ENCODE measurements around the gene RIPK4. TPM values are rescaled to one million over a fixed set of nuclear protein-coding genes. Genes with fewer than 3 reads are reported as not detected.

RIPK4 gene
- total RNA-seq, 1 experiment from 2014 or later = 20.1 TPM

DNA sequence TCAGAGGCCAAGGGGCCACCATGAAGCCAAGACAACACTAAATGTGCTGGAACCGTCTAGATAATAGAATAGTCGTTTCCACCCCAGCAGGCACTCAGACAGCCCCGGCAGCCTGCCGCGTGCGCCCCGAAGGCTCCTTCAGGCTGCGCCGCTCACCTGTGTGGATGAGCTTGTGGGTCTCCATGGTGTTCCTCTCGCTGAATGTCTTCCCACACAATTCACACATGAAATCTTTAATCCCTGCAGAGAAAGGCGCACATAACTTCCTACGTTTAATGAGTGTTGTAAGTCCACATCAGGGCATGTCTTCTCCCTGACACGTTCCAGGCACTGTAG is 43.7 kb upstream of the RIPK4 start:
- TF ChIP-seq, protein P1, sequence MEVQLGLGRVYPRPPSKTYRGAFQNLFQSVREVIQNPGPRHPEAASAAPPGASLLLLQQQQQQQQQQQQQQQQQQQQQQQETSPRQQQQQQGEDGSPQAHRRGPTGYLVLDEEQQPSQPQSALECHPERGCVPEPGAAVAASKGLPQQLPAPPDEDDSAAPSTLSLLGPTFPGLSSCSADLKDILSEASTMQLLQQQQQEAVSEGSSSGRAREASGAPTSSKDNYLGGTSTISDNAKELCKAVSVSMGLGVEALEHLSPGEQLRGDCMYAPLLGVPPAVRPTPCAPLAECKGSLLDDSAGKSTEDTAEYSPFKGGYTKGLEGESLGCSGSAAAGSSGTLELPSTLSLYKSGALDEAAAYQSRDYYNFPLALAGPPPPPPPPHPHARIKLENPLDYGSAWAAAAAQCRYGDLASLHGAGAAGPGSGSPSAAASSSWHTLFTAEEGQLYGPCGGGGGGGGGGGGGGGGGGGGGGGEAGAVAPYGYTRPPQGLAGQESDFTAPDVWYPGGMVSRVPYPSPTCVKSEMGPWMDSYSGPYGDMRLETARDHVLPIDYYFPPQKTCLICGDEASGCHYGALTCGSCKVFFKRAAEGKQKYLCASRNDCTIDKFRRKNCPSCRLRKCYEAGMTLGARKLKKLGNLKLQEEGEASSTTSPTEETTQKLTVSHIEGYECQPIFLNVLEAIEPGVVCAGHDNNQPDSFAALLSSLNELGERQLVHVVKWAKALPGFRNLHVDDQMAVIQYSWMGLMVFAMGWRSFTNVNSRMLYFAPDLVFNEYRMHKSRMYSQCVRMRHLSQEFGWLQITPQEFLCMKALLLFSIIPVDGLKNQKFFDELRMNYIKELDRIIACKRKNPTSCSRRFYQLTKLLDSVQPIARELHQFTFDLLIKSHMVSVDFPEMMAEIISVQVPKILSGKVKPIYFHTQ (CRISPR knock-in tag; IDR thresholded peaks at IDR 0.05) = no peak
- TF ChIP-seq ZNF416 (CRISPR knock-in tag; IDR thresholded peaks at IDR 0.05) = no peak
- TF ChIP-seq, protein P2, sequence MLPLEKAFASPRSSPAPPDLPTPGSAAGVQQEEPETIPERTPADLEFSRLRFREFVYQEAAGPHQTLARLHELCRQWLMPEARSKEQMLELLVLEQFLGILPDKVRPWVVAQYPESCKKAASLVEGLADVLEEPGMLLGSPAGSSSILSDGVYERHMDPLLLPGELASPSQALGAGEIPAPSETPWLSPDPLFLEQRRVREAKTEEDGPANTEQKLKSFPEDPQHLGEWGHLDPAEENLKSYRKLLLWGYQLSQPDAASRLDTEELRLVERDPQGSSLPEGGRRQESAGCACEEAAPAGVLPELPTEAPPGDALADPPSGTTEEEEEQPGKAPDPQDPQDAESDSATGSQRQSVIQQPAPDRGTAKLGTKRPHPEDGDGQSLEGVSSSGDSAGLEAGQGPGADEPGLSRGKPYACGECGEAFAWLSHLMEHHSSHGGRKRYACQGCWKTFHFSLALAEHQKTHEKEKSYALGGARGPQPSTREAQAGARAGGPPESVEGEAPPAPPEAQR (CRISPR knock-in tag; IDR thresholded peaks at IDR 0.05) = no peak
- Mint-ChIP-seq H3K4me1 (no peaks in the 10 kb centered on the region), H3K27ac (no peak overlapping the region), H3K27me3 (ENCODE audit: low read depth) (no peaks in the 10 kb centered on the region), H3K9me3 (peaks cover 12% of the 10 kb centered on the region), H3K4me3 (no peak overlapping the region), H3K36me3 (peaks cover 26% of the 10 kb centered on the region)
- ATAC-seq (no peak), DNase-seq (ENCODE audit: low spot score) (no peak)
- CTCF ChIA-PET = interaction anchor here (0.8 to 2.4 kb wide), 3 partner anchors 51 to 500 kb away, joined by 3 to 12 read pairs (median 6); no protein-coding TSS in a partner anchor
- POLR2A ChIA-PET = no interaction called here

DNA sequence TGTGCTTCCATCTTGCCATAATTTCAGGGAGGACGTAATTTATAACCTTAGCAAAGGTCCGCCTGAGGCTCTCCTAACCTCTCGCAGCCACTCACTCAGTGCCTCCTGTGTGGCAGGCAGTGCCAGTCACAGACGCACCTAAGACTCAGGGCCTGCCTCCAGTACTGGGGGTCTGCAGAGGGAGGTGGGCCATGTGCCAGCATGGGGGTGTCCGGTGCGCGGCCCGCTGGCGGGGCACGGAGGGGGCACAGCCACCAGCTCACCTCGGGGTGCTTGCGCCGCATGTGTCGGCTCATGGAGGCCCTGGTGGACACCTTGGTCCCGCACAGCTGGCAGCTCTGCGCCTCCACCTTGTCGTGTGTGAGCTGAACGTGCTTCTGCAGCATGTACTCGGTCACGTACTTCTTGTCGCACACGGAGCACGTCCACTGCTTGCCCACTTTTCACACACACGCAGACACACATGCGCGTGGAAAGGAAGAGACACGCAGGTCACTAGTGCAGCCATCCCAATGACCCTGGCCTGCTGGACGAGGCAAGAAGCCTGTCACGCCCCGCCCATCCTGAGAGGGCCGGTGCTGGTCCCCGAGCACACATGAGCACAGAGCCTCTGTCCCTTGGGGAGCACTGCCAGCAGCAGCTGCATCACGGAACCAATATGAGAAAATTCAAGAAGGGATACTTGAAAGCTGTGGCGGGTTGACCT is 43.2 kb upstream of the RIPK4 start:
- H3K9me3 Mint-ChIP-seq = peaks cover 15% of the 10 kb centered on the region
- ChIA-PET POLR2A (no interaction called here), CTCF (interaction anchor here (0.8 to 2.4 kb wide), 3 partner anchors 52 to 500 kb away, joined by 3 to 12 read pairs (median 6); no protein-coding TSS in a partner anchor)
- DNase-seq (ENCODE audit: low spot score) = no peak
- H3K27me3 Mint-ChIP-seq (ENCODE audit: low read depth) = no peaks in the 10 kb centered on the region
- H3K4me3 Mint-ChIP-seq = no peak overlapping the region
- H3K36me3 Mint-ChIP-seq = peaks cover 24% of the 10 kb centered on the region
- no peak overlapping the region for H3K27ac Mint-ChIP-seq
- TF ChIP-seq, protein P3, sequence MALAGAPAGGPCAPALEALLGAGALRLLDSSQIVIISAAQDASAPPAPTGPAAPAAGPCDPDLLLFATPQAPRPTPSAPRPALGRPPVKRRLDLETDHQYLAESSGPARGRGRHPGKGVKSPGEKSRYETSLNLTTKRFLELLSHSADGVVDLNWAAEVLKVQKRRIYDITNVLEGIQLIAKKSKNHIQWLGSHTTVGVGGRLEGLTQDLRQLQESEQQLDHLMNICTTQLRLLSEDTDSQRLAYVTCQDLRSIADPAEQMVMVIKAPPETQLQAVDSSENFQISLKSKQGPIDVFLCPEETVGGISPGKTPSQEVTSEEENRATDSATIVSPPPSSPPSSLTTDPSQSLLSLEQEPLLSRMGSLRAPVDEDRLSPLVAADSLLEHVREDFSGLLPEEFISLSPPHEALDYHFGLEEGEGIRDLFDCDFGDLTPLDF (CRISPR knock-in tag; IDR thresholded peaks at IDR 0.05) = no peak
- TF ChIP-seq CBFB (CRISPR knock-in tag; IDR thresholded peaks at IDR 0.05; ENCODE audit: low read depth) = no peak
- TF ChIP-seq, protein P4, sequence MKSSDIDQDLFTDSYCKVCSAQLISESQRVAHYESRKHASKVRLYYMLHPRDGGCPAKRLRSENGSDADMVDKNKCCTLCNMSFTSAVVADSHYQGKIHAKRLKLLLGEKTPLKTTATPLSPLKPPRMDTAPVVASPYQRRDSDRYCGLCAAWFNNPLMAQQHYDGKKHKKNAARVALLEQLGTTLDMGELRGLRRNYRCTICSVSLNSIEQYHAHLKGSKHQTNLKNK (CRISPR knock-in tag; IDR thresholded peaks at IDR 0.05) = no peak
- no peak for ATAC-seq
- no peaks in the 10 kb centered on the region for H3K4me1 Mint-ChIP-seq

DNA sequence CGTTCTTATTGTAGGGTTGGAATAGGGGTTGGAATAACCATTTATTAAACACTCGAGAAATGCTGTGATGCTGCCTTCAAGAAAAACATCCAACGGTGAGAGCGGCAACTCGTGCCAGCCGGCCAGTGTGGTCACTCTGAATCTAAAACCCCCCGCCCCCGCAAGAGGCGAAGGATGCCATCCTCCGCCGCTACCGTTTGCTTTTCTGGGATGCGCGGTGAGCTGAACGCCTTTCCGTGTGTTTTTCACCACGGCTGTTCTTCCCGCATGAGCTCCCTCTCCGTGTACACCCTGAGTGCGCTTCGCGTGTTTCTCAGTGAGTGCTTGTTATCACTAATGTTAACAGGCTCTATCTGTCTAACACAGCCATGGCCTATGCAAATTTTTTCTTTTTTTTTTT is 42.0 kb upstream of the RIPK4 start:
- POLR2A ChIA-PET = interaction anchor here (0.7 kb wide), 1 partner anchor 1163 kb away, joined by 5 read pairs; no protein-coding TSS in a partner anchor
- H3K4me1 Mint-ChIP-seq = no peaks in the 10 kb centered on the region
- CTCF ChIA-PET = interaction anchor here (0.9 kb wide), 1 partner anchor 197 kb away, joined by 3 read pairs; no protein-coding TSS in a partner anchor
- H3K9me3 Mint-ChIP-seq = peaks cover 15% of the 10 kb centered on the region
- H3K27me3 Mint-ChIP-seq (ENCODE audit: low read depth) = no peaks in the 10 kb centered on the region
- peaks cover 20% of the 10 kb centered on the region for H3K36me3 Mint-ChIP-seq
- no peak for DNase-seq (ENCODE audit: low spot score)
- TF ChIP-seq GRHL2 (CRISPR knock-in tag; IDR thresholded peaks at IDR 0.05; ENCODE audit: insufficient replicate concordance, severe bottlenecking) (no peak), NR2C2 (CRISPR knock-in tag; IDR thresholded peaks at IDR 0.05) (no peak), SP1 (CRISPR knock-in tag; conservative IDR thresholded peaks at IDR 0.05) (no peak), KAT7 (CRISPR knock-in tag; IDR thresholded peaks at IDR 0.05; ENCODE audit: borderline replicate concordance) (no peak), ZNF416 (CRISPR knock-in tag; IDR thresholded peaks at IDR 0.05) (no peak), ZNF121 (CRISPR knock-in tag; IDR thresholded peaks at IDR 0.05) (no peak), ZNF671 (CRISPR knock-in tag; IDR thresholded peaks at IDR 0.05) (no peak), ESRRA (CRISPR knock-in tag; IDR thresholded peaks at IDR 0.05; ENCODE audit: borderline replicate concordance) (no peak), ZNF423 (CRISPR knock-in tag; IDR thresholded peaks at IDR 0.05) (no peak), PRRX2 (CRISPR knock-in tag; IDR thresholded peaks at IDR 0.05) (no peak)
- TF ChIP-seq, protein P5, sequence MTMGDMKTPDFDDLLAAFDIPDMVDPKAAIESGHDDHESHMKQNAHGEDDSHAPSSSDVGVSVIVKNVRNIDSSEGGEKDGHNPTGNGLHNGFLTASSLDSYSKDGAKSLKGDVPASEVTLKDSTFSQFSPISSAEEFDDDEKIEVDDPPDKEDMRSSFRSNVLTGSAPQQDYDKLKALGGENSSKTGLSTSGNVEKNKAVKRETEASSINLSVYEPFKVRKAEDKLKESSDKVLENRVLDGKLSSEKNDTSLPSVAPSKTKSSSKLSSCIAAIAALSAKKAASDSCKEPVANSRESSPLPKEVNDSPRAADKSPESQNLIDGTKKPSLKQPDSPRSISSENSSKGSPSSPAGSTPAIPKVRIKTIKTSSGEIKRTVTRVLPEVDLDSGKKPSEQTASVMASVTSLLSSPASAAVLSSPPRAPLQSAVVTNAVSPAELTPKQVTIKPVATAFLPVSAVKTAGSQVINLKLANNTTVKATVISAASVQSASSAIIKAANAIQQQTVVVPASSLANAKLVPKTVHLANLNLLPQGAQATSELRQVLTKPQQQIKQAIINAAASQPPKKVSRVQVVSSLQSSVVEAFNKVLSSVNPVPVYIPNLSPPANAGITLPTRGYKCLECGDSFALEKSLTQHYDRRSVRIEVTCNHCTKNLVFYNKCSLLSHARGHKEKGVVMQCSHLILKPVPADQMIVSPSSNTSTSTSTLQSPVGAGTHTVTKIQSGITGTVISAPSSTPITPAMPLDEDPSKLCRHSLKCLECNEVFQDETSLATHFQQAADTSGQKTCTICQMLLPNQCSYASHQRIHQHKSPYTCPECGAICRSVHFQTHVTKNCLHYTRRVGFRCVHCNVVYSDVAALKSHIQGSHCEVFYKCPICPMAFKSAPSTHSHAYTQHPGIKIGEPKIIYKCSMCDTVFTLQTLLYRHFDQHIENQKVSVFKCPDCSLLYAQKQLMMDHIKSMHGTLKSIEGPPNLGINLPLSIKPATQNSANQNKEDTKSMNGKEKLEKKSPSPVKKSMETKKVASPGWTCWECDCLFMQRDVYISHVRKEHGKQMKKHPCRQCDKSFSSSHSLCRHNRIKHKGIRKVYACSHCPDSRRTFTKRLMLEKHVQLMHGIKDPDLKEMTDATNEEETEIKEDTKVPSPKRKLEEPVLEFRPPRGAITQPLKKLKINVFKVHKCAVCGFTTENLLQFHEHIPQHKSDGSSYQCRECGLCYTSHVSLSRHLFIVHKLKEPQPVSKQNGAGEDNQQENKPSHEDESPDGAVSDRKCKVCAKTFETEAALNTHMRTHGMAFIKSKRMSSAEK (CRISPR knock-in tag; IDR thresholded peaks at IDR 0.05; ENCODE audit: borderline replicate concordance) = no peak
- TF ChIP-seq, protein P6, sequence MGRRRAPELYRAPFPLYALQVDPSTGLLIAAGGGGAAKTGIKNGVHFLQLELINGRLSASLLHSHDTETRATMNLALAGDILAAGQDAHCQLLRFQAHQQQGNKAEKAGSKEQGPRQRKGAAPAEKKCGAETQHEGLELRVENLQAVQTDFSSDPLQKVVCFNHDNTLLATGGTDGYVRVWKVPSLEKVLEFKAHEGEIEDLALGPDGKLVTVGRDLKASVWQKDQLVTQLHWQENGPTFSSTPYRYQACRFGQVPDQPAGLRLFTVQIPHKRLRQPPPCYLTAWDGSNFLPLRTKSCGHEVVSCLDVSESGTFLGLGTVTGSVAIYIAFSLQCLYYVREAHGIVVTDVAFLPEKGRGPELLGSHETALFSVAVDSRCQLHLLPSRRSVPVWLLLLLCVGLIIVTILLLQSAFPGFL (CRISPR knock-in tag; IDR thresholded peaks at IDR 0.05; ENCODE audit: borderline replicate concordance) = no peak
- TF ChIP-seq, protein P7, sequence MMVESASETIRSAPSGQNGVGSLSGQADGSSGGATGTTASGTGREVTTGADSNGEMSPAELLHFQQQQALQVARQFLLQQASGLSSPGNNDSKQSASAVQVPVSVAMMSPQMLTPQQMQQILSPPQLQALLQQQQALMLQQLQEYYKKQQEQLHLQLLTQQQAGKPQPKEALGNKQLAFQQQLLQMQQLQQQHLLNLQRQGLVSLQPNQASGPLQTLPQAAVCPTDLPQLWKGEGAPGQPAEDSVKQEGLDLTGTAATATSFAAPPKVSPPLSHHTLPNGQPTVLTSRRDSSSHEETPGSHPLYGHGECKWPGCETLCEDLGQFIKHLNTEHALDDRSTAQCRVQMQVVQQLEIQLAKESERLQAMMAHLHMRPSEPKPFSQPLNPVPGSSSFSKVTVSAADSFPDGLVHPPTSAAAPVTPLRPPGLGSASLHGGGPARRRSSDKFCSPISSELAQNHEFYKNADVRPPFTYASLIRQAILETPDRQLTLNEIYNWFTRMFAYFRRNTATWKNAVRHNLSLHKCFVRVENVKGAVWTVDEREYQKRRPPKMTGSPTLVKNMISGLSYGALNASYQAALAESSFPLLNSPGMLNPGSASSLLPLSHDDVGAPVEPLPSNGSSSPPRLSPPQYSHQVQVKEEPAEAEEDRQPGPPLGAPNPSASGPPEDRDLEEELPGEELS (CRISPR knock-in tag; IDR thresholded peaks at IDR 0.05) = no peak
- H3K4me3 Mint-ChIP-seq = no peak overlapping the region
- ATAC-seq = no peak
- no peak overlapping the region for H3K27ac Mint-ChIP-seq
